GM19193 (cell line): Measurements from ENCODE around the gene NFIA.

ENCODE experiments used
- POLR2A ChIP-seq: IDR thresholded peaks from 4 replicates; pipeline ENCODE4 v1.6.1; 2011; ENCODE audit not compliant: insufficient read depth, insufficient read length; ENCODE audit errors: extremely low read depth

The NFIA gene

DNA sequence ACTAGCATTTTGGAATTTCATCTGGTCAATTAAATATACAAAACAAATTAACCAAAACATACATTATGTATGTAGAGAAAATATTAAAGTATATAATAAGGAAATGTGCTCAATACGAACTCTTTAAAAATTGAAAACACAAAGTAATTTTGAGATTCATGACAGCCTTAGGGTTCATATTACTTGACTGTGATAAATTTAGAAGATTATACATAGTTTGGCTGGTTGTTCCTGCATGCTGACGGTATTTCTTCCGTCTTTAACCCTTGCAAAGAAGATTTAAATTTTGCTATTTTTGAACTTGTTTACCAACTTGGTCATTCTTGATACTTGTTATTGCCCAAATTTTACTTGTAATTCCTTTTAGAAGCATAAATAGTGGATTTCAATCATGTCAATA lies 298.2 kb downstream of the NFIA start:
- TF ChIP-seq POLR2A = no peak

DNA sequence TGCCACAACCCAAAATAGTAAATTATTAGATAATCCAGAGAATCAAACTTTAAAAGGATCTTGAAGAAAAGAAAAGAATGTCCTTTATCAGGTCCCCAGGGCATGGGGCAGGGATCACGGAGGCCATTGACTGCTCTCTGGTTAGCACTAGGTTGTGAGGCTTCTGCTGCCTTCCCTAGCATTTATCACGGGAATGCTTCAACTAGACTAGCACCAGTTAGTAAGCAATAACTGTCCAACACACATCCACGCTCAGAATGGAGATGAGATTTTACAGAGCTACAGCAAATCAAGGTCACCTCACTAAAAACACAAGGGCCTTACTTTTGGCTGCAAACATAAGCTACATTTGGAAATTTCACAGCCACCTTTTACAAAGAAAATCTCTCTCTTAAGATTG lies 304.0 kb downstream of the NFIA start:
- TF ChIP-seq POLR2A = no peak

GRCh38 chr1:61386770-61387169 lies 304.4 kb downstream of the NFIA start:
- no peak for TF ChIP-seq POLR2A

DNA sequence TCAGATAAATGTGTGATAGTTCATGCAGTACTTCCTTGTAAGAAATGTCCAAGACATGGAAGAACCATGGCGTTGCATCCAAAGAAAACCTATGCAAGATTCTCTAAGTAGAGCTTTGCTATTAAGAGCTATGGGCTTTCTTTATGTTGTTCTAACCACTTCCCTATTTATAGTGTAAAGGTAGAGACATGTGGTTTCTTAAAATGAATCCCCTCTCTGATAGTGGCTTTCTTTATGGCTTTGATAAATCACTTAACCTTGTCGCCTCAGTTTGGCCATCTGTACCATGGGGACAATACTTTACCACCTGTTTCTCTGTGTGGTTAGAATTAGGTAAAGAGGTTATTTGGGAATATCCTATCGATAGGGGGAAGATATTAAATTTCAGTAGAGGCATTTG lies 305.5 kb downstream of the NFIA start:
- no peak for TF ChIP-seq POLR2A

GRCh38 chr1:61388566-61388965 lies 306.2 kb downstream of the NFIA start:
- no peak for TF ChIP-seq POLR2A

DNA sequence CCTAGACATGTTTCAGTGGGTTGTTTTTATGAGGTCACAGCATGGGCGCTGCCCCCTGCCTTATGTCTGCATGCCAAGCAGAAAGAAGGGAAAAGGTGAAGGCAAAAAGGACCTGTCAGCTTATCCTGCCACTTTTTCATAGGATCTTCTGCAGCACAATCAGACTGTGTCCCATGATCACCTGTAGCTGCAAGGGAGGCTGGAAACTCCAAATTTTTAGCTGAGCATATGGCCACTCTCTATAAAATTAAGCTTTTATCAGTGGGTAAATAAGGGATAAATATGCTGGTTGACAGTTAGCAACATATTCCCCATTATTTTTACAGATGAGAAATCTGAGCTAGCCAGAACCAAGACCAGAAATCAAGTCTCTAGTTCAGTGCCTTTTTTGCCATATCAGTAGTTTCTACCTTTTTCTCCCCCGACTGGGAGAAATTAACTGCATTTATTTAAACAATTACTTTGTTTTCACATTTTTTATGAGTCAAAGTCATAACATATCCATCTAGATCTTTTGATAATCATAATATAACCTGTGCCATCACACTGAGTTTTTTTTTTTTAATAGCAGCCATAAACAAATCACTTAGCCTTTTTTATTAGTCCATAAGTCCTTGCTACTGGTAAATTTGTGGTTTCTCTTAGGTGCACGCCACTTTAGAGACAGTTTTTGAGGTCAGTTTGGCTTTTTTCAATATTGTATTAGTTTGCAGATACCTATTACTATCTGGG lies 307.0 kb downstream of the NFIA start:
- no peak for TF ChIP-seq POLR2A

DNA sequence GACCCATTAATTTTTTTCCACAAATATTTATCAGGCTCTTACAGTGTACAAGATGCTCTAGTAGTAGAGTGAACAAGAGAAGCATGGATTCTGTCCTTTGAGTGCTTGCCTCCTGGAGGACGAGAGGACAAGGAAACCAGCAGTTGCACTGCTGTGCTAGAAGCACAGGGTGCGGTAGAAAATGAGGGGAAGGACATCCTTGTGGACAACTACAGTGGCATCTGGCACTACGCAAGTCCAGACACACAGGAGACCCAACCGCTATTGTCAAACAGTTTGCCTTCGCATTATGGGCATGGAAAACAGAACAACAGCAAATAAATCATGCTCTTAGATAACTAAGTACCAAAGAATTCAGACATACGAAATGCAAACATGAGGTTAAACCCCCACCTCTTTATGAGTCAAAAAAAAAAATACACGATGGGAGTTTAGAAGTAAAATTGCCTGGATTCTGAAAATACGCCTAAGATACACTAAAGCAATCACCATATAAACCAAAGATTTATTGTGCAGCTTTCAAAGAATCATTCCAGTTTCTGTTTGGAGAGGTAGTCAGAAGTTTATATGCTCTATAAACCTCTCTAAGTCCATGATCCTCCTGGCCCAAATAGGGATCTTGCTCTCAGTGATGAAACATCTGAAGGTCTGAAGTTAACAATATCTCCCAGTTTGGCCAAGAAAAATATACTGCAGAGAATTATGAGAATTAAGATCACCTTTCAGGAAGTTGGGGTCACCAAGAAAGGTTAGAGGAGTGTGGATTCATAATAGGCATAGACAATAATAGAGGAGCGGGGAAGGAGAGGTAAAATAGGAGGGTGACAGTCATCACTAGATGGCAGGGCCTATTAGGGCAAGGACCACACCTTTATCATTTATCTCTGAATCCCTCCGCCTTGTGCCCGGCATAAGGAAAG lies 307.8 kb downstream of the NFIA start:
- TF ChIP-seq POLR2A = no peak

DNA sequence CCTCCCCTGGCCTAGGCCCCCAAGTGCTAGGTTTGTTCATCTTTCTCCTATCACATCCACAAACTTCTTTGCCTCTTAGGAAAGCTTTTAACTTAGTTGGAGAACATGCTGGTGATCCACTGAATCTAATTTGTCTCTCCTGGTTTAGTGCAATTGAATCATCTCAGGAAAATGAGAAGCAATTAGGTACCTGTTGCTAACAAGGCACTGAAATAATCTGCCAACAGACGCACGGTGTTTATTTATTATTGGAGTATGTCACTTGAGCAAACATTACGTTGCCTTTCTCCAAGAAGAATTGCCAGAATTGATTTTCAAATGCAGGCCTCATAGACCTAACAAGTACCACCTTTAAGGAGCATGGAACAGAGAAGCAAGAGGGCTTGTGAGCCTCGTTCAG lies 309.4 kb downstream of the NFIA start:
- TF ChIP-seq POLR2A = no peak

GRCh38 chr1:61392409-61393242 lies 310.3 kb downstream of the NFIA start:
- TF ChIP-seq POLR2A = no peak

- TF ChIP-seq POLR2A = no peak
These were observed 311.2 kb downstream of the NFIA start for GRCh38 chr1:61393575-61393974.

DNA sequence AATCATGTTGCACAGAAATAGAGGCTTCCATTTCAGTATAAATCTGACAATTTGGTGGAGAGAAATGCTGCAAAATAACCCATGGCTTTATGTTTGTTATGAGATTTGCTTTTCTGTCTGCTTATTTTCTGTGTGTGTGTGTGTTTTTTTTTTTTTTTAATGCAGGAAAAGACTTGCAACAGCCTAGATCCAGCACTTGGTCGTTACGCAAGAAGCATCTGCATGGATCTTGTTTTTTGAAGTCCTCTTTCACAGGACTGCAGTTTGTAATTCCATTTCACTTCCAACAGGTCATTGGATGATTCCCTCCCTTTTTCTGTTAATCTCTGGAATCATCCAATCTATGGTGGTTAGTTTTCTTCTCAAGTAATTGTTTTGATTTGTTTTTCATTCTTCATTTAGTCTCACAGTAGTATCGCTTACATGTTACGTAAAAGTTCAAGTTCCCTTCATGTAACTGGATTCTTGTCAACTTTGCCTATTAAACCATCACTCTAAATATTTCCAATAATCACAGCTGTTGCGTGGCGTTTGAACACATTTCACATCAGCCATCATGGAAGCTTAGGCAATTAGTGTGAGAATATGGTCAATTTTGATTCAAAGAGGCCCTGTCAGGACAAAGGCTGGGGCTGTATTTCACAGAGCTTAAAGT lies 312.9 kb downstream of the NFIA start:
- no peak for TF ChIP-seq POLR2A

- TF ChIP-seq POLR2A = no peak
These were observed 315.1 kb downstream of the NFIA start for GRCh38 chr1:61397495-61397894.

DNA sequence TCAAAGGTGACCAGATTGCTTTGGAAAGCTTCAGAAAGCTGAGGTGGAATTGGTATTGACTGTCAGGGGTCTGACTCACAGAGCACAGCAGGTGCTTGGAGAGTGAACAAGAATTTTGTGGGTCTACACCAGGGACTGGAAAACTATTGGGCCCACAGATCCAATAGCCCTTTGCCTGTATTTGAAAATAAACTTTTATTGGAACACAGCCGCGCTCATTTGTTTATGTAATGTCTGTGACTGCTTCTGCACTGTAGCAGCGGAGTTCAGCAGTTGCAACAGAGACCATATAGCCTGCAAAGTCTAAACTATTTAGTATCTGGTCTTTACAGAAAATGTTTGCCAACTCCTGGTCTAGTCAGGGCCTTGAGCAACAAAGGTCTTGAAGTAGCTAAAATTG lies 315.6 kb downstream of the NFIA start:
- no peak for TF ChIP-seq POLR2A

DNA sequence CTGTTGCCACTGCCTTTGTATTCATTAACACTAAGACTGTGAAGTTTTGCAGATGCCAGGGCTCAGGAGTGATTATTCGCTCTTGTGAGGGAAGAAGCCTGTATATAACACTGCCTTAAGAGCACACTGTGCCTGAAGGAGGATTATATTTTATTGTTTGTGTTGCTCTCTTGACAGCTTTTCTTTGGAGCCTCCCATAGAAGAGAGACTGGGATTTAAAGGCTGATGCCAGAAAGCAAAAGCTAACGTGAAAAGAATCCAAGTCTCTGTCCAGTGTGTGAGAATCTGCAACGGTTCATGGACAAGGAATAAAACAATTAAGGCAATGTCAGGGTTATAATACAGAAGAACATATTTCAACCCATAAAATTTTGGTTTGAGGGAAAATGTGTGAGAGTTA lies 316.8 kb downstream of the NFIA start:
- no peak for TF ChIP-seq POLR2A
